GM13976 (cell line): ENCODE measurements around the gene EXOC6B.

Experiments
- DNase-seq: peaks from one replicate; pipeline ENCODE4 v3.0.0; 2012; ENCODE audit warnings: low spot score
- in situ Hi-C: fragments of 300-500 bp; cut with MboI; formaldehyde crosslinking; loops from one replicate; pipeline ENCODE4 v1.12.0; 2022; ENCODE audit warnings: low sequenced_read_pairs, mixed read lengths, inconsistent platforms; ENCODE audit not compliant: unreplicated experiment
- TF ChIP-seq, protein P1 (sequence below): IDR thresholded peaks from 2 replicates; pipeline ENCODE4 v1.5.1; 2012; ENCODE audit warnings: borderline replicate concordance, mild to moderate bottlenecking; ENCODE audit not compliant: insufficient read depth; ENCODE audit errors: extremely low read depth, missing control alignments, control extremely low read depth

Gene EXOC6B

DNA sequence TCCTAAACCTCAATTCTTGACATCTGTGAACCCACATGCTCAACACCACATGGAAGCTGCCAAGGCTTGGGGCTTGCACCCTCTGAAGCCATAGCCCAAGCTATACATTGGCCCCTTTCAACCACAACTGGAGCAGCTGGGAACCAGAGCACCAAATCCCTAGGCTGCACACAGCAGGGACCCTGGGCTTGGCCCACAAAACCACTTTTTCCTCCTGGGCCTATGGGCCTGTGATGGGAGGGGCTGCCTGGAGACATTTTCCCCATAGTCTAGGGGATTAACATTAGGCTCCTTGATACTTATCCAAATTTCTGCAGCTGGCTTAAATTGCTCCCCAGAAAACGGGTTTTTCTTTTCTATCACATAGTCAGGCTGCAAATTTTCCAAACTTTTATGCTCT, 40.3 kb downstream of the EXOC6B start:
- TF ChIP-seq, protein P1, sequence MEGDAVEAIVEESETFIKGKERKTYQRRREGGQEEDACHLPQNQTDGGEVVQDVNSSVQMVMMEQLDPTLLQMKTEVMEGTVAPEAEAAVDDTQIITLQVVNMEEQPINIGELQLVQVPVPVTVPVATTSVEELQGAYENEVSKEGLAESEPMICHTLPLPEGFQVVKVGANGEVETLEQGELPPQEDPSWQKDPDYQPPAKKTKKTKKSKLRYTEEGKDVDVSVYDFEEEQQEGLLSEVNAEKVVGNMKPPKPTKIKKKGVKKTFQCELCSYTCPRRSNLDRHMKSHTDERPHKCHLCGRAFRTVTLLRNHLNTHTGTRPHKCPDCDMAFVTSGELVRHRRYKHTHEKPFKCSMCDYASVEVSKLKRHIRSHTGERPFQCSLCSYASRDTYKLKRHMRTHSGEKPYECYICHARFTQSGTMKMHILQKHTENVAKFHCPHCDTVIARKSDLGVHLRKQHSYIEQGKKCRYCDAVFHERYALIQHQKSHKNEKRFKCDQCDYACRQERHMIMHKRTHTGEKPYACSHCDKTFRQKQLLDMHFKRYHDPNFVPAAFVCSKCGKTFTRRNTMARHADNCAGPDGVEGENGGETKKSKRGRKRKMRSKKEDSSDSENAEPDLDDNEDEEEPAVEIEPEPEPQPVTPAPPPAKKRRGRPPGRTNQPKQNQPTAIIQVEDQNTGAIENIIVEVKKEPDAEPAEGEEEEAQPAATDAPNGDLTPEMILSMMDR: no peak
- in situ Hi-C loops: no loop called here
- no peak for DNase-seq

GRCh38 chr2:72782520-72782919, 43.3 kb downstream of the EXOC6B start:
- in situ Hi-C loops: no loop called here
- no peak for DNase-seq
- TF ChIP-seq, protein P1: no peak

GRCh38 chr2:72781480-72781879, 44.4 kb downstream of the EXOC6B start:
- TF ChIP-seq, protein P1: no peak
- in situ Hi-C loops: no loop called here
- DNase-seq: no peak

DNA sequence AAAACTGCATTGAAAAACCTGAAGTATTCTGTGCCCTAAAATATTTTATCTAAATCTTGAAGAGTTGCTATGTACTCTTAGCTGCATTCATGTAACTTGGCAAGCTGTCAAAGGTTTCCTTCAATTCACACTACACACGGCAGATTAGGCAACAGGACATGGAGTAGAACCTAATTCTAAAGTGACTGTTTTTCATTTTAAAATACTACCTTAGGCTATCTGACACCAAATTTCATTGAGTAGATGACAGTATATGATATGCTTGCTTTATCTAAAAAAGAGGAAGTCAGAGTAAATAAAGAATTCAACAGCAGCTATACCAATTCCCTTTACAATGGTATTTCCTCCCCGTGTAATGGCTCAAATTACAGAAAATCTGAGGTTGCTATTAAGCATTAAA, 45.4 kb downstream of the EXOC6B start:
- TF ChIP-seq, protein P1: no peak
- in situ Hi-C loops: no loop called here
- no peak for DNase-seq

DNA sequence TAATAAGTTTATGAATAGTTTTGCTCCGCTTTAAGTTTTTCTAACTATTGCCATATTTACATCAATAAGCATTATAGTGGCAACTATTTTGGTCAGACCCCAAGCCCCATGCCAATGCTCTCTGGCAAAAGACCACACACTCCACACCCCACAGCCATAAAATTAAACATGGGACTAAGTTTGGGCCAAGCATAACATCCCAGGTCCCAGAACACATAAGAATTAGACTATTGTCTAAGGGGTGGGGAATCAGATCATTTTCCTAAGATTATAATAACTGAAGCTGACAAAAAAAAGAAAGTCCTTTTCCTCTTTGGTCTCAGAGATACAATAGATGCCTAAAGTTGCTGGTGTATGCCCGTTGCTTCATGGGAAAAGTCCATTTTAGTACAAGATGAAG, 46.3 kb downstream of the EXOC6B start:
- in situ Hi-C loops: no loop called here
- TF ChIP-seq, protein P1: no peak
- DNase-seq: no peak

GRCh38 chr2:72778410-72778809, 47.4 kb downstream of the EXOC6B start:
- DNase-seq: no peak
- TF ChIP-seq, protein P1: no peak
- in situ Hi-C loops: no loop called here
